PC-3 (cell line): ENCODE measurements around the gene PIGS.

Experiments
- CTCF ChIP-seq: fragments of 300-600 bp; sonication (generic); conservative IDR thresholded peaks from 2 replicates; pipeline ENCODE4 v1.5.1; 2017; ENCODE audit warnings: antibody characterized with exemption, low read depth, mild to moderate bottlenecking, low read length
- EZH2 ChIP-seq: fragments of 300-600 bp; sonication (generic); IDR thresholded peaks from one replicate; pipeline ENCODE4 v1.6.1; 2017; ENCODE audit warnings: antibody characterized with exemption, mild to moderate bottlenecking, low read length; ENCODE audit not compliant: unreplicated experiment
- EZH2phosphoT487 ChIP-seq: fragments of 300-600 bp; sonication (generic); IDR thresholded peaks from 2 replicates; pipeline ENCODE4 v1.6.1; 2018; ENCODE audit warnings: mild to moderate bottlenecking, antibody characterized with exemption, low read length, borderline replicate concordance

- TF ChIP-seq CTCF (no peak), EZH2 (no peak), EZH2phosphoT487 (no peak)
Observed at GRCh38 chr17:28570716-28571360, 486 bp downstream of the PIGS start.
